Kidney capillary endothelial cell (primary cell): ENCODE measurements around the gene CYP3A7.
"Not testable (repeated sequence)": the region's sequence is repeated elsewhere in the genome, so short reads cannot be mapped to it uniquely, and the experiment has no call there.

Source experiments
- DNase-seq: peaks from one replicate; pipeline ENCODE4 v3.0.0-alpha.2; 2018; ENCODE audit warnings: low spot score

CYP3A7 gene

DNA sequence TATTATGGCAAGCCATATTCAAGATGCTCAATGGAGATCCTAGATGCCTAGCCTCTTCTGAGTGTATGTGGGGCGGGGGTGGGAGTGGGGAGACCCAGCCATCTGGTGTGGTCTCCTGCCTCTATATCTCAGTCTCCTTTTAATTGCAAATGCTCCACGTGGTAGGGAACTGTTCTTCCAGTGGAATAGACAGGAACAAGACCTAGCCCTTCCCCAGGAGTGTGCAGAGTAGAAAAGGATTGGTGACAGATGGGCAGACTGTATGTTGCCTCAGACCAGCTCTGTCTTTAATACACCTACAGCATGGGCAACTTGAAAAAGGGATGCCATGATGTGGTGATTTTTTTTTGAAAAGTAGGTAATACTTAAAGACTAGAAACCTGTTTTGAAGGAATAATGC lies 67.8 kb downstream of the CYP3A7 start:
- DNase-seq, result no peak

DNA sequence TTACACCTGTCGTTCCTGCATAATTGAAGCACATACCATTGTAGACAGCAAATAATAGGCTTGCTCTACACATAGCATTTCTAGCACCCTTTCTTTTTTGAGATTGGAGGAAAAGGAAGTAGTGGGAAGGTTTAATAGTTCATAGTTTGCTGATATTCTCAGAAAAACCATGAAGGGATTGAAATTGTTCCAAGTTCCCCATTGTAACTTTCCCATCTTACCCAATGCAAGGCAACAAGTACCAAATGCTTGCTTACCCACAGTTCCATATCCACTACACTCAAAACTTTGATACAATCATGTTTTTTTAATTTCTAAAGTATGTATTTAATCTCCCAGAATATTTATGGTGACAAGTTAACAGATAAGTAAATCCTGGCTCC lies 69.0 kb downstream of the CYP3A7 start:
- no peak for DNase-seq

DNA sequence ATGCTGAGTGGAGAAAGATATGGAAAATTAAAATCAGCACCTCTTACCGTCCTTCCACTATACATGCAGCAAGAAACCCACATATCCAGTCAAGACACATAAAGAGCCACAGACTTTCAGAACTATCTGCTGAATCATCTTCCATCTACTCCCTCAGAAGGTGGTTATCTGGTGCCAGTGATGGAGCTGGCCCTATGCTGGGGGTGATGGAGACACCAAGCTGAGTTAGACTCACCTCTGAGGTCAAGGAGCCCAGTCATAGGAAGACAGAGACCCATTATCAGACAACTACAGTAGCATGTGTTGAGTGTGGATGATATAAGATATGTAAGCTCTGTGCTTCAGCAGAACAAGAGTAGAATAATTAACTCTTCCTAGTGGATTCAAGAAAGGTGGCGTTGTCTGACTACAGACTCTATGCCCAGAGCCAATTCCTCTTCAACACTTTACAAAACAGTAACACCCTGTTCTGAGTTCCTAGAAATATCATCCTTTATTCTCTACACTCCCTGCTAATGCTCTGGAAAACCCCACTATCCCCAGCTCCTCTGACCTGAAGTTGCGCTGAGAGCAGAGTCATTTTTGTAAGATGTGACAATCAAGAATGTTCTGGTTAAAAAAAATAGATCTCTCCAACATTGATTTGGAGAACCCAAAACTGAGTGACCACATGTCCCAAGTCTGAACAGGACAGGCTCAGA lies 69.5 kb downstream of the CYP3A7 start:
- no peak for DNase-seq

DNA sequence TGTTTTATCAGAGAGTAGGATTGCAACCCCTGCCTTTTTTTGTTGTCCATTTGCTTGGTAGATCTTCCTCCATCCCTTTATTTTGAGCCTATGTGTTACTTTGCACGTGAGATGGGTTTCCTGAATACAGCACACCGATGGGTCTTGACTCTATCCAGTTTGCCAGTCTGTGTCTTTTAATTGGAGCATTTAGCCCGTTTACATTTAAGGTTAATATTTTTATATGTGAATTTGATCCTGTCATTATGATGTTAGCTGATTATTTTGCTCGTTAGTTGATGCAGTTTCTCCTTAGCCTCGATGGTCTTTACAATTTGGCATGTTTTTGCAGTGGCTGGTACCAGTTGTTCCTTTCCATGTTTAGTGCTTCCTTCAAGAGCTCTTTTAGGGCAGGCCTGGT lies 77.1 kb downstream of the CYP3A7 start:
- not testable (repeated sequence) for DNase-seq
